Smooth muscle cell (in vitro differentiated cells): Measurements from ENCODE around the gene PRL. TPM values are rescaled to one million over a fixed set of nuclear protein-coding genes. Genes with fewer than 3 reads are reported as not detected.

Source experiments
- DNase-seq: peaks from one replicate; lab custom pipeline; 2025; ENCODE audit not compliant: unreplicated experiment; lab: John Stamatoyannopoulos, UW
- H2AFZ ChIP-seq: fragments of 200-600 bp; sonication (generic); 2 replicates; pipeline ENCODE4 v1.6.0; 2016; ENCODE audit warnings: antibody characterized with exemption, low read depth, mild to moderate bottlenecking
- H3F3A ChIP-seq: fragments of 200-600 bp; sonication (generic); 2 replicates; pipeline ENCODE4 v1.6.0; 2017; ENCODE audit warnings: antibody characterized with exemption, low read depth
- H3K27ac ChIP-seq: fragments of 200-600 bp; sonication (generic); 2 replicates; pipeline ENCODE4 v1.5.1; 2016; ENCODE audit warnings: low read depth, mild to moderate bottlenecking
- H3K27me3 ChIP-seq: fragments of 200-600 bp; sonication (generic); 2 replicates; pipeline ENCODE4 v1.6.1; 2016; ENCODE audit warnings: low read depth, mild to moderate bottlenecking
- H3K36me3 ChIP-seq: fragments of 200-600 bp; sonication (generic); 2 replicates; pipeline ENCODE4 v1.5.1; 2016; ENCODE audit warnings: low read depth
- H3K4me1 ChIP-seq: fragments of 200-600 bp; sonication (generic); 2 replicates; pipeline ENCODE4 v1.5.1; 2016; ENCODE audit warnings: low read depth
- H3K4me2 ChIP-seq: fragments of 200-600 bp; sonication (generic); 2 replicates; pipeline ENCODE4 v1.6.0; 2016; ENCODE audit warnings: mild to moderate bottlenecking
- H3K4me3 ChIP-seq: fragments of 200-600 bp; sonication (generic); 2 replicates; pipeline ENCODE4 v1.5.1; 2016; ENCODE audit warnings: mild to moderate bottlenecking
- H3K79me2 ChIP-seq: fragments of 200-600 bp; sonication (generic); 2 replicates; pipeline ENCODE4 v1.6.0; 2016; ENCODE audit warnings: low read depth, mild to moderate bottlenecking
- H3K9ac ChIP-seq: fragments of 200-600 bp; sonication (generic); 2 replicates; pipeline ENCODE4 v1.6.0; 2016; ENCODE audit warnings: low read depth
- H3K9me3 ChIP-seq: fragments of 200-600 bp; sonication (generic); replicated peaks from 2 replicates; pipeline ENCODE4 v1.5.1; 2016; ENCODE audit warnings: low read depth
- H4K20me1 ChIP-seq: fragments of 200-600 bp; sonication (generic); 2 replicates; pipeline ENCODE4 v1.6.0; 2016; ENCODE audit warnings: low read depth
- WGBS: methylation state at CpG from one replicate; pipeline ENCODE4 v1.1.7; 2016; ENCODE audit warnings: low lambda C conversion rate; 5-methylcytosine and 5-hydroxymethylcytosine counted together
- polyA plus RNA-seq: library from polyadenylated mRNA; unstranded; fragments of >200 nt; fragmentation: Nextera tagmentation; extraction: Ambion mirVana; gene quantifications from 2 replicates; pipeline ENCODE4 v1.2.1, GENCODE V29; 2016
- total RNA-seq: library from RNA; depleted of rRNA; stranded (reverse); fragments of >200 nt; gene quantifications from 2 replicates; pipeline ENCODE4 v1.2.3, GENCODE V29; 2014
- TF ChIP-seq, protein P1 (sequence below): fragments of 200-600 bp; sonication (generic); IDR thresholded peaks from 2 replicates; pipeline ENCODE4 v1.5.1; 2017; ENCODE audit warnings: borderline replicate concordance, mild to moderate bottlenecking, antibody characterized with exemption; ENCODE audit not compliant: insufficient read depth, poor library complexity, severe bottlenecking

Gene PRL
- total and polyA plus RNA-seq, 2 experiments from 2014 or later: 0.26 TPM; not detected in 1

DNA sequence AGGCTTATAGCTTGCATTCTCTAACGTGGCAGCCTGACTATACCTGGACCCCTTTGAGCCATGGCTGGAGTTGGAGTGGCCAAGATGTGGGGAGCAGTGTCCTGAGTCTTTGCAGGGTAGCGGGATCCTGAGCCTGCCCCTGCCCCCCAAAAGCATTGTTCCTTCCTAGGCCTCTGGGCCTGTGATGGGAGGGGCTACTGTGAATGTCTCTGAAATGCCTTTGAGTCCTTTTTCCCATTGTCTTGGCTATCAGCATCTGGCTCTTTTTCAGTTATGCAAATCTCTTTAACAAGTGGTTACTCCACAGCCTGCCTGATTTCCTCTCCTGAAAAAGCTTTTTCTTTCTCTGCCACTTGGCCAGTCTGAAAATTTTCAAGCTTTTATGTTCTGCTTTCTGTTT, 17.0 kb upstream of the PRL start:
- no peak overlapping the region for H3K27ac ChIP-seq
- no peaks in the 10 kb centered on the region for H3K79me2 ChIP-seq
- no peaks in the 10 kb centered on the region for H3K27me3 ChIP-seq
- H4K20me1 ChIP-seq: no peaks in the 10 kb centered on the region
- H3F3A ChIP-seq: no peaks in the 10 kb centered on the region
- no peak overlapping the region for H3K4me2 ChIP-seq
- no peak overlapping the region for H3K9ac ChIP-seq
- DNase-seq: no peak
- no peak overlapping the region for H2AFZ ChIP-seq
- no peaks in the 10 kb centered on the region for H3K4me1 ChIP-seq
- TF ChIP-seq, protein P1, sequence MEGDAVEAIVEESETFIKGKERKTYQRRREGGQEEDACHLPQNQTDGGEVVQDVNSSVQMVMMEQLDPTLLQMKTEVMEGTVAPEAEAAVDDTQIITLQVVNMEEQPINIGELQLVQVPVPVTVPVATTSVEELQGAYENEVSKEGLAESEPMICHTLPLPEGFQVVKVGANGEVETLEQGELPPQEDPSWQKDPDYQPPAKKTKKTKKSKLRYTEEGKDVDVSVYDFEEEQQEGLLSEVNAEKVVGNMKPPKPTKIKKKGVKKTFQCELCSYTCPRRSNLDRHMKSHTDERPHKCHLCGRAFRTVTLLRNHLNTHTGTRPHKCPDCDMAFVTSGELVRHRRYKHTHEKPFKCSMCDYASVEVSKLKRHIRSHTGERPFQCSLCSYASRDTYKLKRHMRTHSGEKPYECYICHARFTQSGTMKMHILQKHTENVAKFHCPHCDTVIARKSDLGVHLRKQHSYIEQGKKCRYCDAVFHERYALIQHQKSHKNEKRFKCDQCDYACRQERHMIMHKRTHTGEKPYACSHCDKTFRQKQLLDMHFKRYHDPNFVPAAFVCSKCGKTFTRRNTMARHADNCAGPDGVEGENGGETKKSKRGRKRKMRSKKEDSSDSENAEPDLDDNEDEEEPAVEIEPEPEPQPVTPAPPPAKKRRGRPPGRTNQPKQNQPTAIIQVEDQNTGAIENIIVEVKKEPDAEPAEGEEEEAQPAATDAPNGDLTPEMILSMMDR: no peak
- H3K36me3 ChIP-seq: no peaks in the 10 kb centered on the region
- no peak overlapping the region for H3K4me3 ChIP-seq
- H3K9me3 ChIP-seq: no peaks in the 10 kb centered on the region
- 88% methylated on average over 2 of the region's 2 CpGs for WGBS

DNA sequence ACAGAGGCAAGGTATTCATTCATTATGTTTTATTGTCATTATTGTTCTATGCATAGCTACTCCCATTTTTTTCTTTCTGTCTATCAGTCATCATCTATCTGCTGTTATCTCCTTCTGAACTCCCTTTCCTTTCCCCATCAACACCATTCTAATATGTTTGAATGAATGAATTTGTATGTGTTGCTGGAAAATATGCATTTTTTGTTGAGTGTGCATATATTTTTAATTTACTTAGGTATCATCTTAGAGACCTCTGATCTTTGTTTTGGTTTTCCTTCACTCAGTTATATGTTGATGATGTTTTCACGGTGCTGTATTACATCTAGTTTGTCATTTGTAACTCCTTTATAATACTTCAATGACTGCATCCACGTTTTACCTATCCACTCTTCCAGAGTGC, 12.1 kb upstream of the PRL start:
- DNase-seq: no peak
- TF ChIP-seq, protein P1: no peak
- Histone ChIP-seq H3K36me3 (no peaks in the 10 kb centered on the region), H3K9ac (no peak overlapping the region), H3K27me3 (no peaks in the 10 kb centered on the region), H3K4me1 (no peaks in the 10 kb centered on the region), H3F3A (no peaks in the 10 kb centered on the region), H3K4me2 (no peak overlapping the region), H2AFZ (no peak overlapping the region), H3K27ac (no peak overlapping the region), H3K4me3 (no peak overlapping the region), H4K20me1 (no peaks in the 10 kb centered on the region), H3K9me3 (no peaks in the 10 kb centered on the region), H3K79me2 (no peaks in the 10 kb centered on the region)
- WGBS: 94% methylated on average over 2 of the region's 2 CpGs

DNA sequence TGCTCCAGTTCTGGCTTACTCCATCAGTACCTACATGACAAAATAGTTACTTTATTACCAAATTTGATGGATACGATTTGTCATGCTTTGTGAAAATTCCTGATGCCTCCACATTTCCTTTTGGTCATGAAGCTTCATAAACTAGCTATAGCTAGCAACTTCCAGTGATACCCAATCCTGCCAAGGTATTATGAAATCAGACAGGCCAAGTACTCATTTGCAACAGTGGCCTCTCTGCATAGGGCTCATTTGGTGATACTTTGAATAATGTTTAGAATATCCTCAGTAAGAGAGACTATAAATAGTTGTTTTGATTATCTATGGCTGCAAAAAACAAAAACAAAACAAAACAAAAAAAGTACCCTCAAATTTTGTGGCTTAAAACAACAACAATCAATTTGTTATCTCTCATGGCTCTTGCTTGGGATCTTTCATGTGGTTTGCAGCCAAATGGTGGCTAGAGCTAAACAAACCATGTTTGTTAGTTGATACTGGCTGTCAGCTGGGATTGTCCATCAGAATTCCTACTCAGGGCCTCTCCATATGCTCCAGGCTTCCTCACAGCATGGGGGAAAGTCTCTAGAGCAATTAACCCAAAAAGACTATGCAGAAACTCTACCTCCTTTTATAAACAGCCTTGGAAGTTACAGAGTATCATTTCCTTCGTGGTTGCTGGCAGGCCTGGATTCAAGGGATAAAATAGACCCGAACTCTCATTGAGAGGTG, 10.1 kb upstream of the PRL start:
- Histone ChIP-seq H3K27ac (no peak overlapping the region), H3K79me2 (no peaks in the 10 kb centered on the region), H3K4me3 (no peak overlapping the region), H2AFZ (no peak overlapping the region), H3K27me3 (no peaks in the 10 kb centered on the region), H3K9me3 (no peaks in the 10 kb centered on the region), H3K4me2 (no peak overlapping the region), H3K9ac (no peak overlapping the region), H3K4me1 (no peaks in the 10 kb centered on the region), H4K20me1 (no peaks in the 10 kb centered on the region), H3K36me3 (no peaks in the 10 kb centered on the region), H3F3A (no peaks in the 10 kb centered on the region)
- TF ChIP-seq, protein P1: no peak
- 84% methylated on average over 3 of the region's 3 CpGs for WGBS
- DNase-seq: no peak

DNA sequence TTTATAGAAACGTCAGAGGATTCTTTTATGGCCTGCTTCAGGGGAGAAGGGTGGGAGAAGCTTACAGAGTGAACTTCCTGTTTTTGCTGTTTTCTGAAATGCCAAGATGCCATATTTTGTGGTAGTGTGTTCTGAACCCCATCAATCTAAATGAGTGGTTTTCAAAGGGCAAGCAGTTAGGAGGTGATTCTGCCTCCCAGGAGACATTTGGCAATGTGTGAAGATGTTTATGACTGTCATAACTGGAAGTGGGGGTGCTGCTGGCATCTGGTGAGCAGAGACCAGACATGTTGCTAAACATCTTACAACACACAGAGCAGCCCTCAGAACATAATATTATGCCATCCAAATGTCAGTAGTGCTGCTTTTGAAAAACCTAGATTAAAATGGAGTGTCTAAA, 6.0 kb upstream of the PRL start:
- WGBS: 48% methylated on average over 1 of the region's 1 CpG
- DNase-seq: no peak

More for the DNA sequence above, 6.0 kb upstream of the PRL start:
- no peaks in the 10 kb centered on the region for H3F3A ChIP-seq
- H2AFZ ChIP-seq: no peak overlapping the region
- TF ChIP-seq, protein P1: no peak
- no peak overlapping the region for H3K9ac ChIP-seq
- H3K36me3 ChIP-seq: no peaks in the 10 kb centered on the region
- no peaks in the 10 kb centered on the region for H3K27me3 ChIP-seq
- H3K27ac ChIP-seq: no peak overlapping the region
- no peaks in the 10 kb centered on the region for H4K20me1 ChIP-seq
- no peak overlapping the region for H3K4me3 ChIP-seq
- no peaks in the 10 kb centered on the region for H3K79me2 ChIP-seq
- H3K9me3 ChIP-seq: no peaks in the 10 kb centered on the region
- H3K4me1 ChIP-seq: no peaks in the 10 kb centered on the region
- H3K4me2 ChIP-seq: no peak overlapping the region
